Activated CD4-positive, alpha-beta T cell treated with anti-CD3 and anti-CD28 coated beads, Interleukin-2, amount 10 ng/mL, durations not matched to agents 7 days and 5 days (primary cell): ENCODE results near the gene DIAPH2. TPM values are rescaled to one million over a fixed set of nuclear protein-coding genes. Genes with fewer than 3 reads are reported as not detected.
A peak's percentile ranks its signal among the peaks of the same experiment; 100 is the strongest.
"Not testable (repeated sequence)": the region's sequence is repeated elsewhere in the genome, so short reads cannot be mapped to it uniquely, and the experiment has no call there.

Source experiments
- CTCF ChIA-PET: fragments of 350-600 bp; sonication (Branson Sonifier 250); formaldehyde crosslinking; loops from one replicate; lab custom pipeline; 2021; ENCODE audit warnings: antibody characterized with exemption; lab: Charles Lee
- POLR2A ChIA-PET: fragments of 350-600 bp; sonication (Branson Sonifier 250); formaldehyde crosslinking; loops from one replicate; lab custom pipeline; 2021; ENCODE audit warnings: antibody characterized with exemption; lab: Charles Lee
- DNase-seq: peaks from one replicate; pipeline ENCODE4 v3.0.0-alpha.2; 2020
- H3K27ac Mint-ChIP-seq: one replicate; pipeline ENCODE4 v1.8.0; 2021; ENCODE audit warnings: mild to moderate bottlenecking, moderate library complexity, mixed read lengths
- H3K27me3 Mint-ChIP-seq: one replicate; pipeline ENCODE4 v1.8.0; 2021; ENCODE audit warnings: mixed read lengths
- H3K36me3 Mint-ChIP-seq: one replicate; pipeline ENCODE4 v1.8.0; 2021; ENCODE audit warnings: low read depth, mixed read lengths
- H3K4me1 Mint-ChIP-seq: one replicate; pipeline ENCODE4 v1.8.0; 2021; ENCODE audit warnings: mixed read lengths
- H3K4me3 Mint-ChIP-seq: one replicate; pipeline ENCODE4 v1.8.0; 2021; ENCODE audit warnings: mild to moderate bottlenecking, moderate library complexity, mixed read lengths
- H3K9me3 Mint-ChIP-seq: one replicate; pipeline ENCODE4 v1.8.0; 2021; ENCODE audit warnings: mixed read lengths
- total RNA-seq, 2 experiments: library from RNA; stranded (reverse); gene quantifications; one replicate each; pipeline ENCODE4 v1.2.3, GENCODE V29; 2021

DIAPH2 gene
- total RNA-seq, 2 experiments from 2014 or later, result 15.4 to 18.3 TPM

- no peak overlapping the region for H3K4me3 Mint-ChIP-seq
- ChIA-PET CTCF (no interaction called here), POLR2A (no interaction called here)
- no peaks in the 10 kb centered on the region for H3K27me3 Mint-ChIP-seq
- no peak for DNase-seq
- H3K27ac Mint-ChIP-seq, result no peak overlapping the region
- H3K36me3 Mint-ChIP-seq, result peaks cover 7% of the 10 kb centered on the region
- peaks cover 6% of the 10 kb centered on the region for H3K9me3 Mint-ChIP-seq
- peaks cover 6% of the 10 kb centered on the region for H3K4me1 Mint-ChIP-seq
Observed at GRCh38 chrX:96722781-96723180, 38.1 kb downstream of the DIAPH2 start.

GRCh38 chrX:96729053-96729452 lies 44.4 kb downstream of the DIAPH2 start:
- CTCF ChIA-PET, result interaction anchor here (1.0 to 1.4 kb wide), 2 partner anchors 10 to 24 kb away, joined by 3 to 4 read pairs; no protein-coding TSS in a partner anchor
- no peaks in the 10 kb centered on the region for H3K27me3 Mint-ChIP-seq
- DNase-seq, result no peak
- no peaks in the 10 kb centered on the region for H3K36me3 Mint-ChIP-seq
- peaks cover 6% of the 10 kb centered on the region for H3K4me1 Mint-ChIP-seq
- no peak overlapping the region for H3K4me3 Mint-ChIP-seq
- H3K9me3 Mint-ChIP-seq, result no peaks in the 10 kb centered on the region
- no peak overlapping the region for H3K27ac Mint-ChIP-seq
- POLR2A ChIA-PET, result no interaction called here

DNA sequence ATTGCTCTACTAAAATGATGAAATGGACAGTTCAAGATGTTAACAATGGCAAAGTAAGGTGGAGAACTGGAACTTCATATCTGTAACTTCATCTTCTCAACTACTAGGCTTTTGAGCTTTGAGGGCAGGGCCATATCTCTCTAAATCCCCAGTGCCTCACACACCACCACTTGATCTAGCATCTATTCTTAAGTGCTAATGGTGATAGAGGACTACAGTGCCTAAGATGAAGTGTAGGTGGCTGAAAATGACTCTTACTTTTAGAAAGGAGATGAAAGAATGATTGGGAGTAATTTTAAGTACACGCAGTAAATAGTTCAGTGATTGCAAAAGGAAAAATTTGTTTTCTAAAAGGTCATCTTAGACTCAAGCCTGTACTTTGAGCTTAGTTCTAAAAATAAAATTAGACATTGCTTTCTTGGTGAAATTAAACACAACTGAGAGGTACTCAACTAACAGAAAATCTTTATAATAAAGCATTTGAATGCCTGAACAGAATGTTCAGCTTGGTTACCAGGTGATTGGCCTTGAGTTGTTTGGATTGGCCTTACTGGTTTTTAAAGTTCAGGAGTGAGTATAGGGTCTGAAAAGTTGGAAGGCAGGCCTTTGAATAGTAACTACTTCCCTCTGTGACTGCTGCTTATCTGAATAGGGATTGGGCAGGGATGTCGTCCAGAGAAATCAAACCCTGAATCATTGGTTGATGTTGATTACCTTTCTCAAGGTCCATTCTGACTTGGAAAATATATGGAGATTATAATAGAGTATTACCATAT lies 45.4 kb downstream of the DIAPH2 start:
- Mint-ChIP-seq H3K4me3 (no peak overlapping the region), H3K27me3 (no peaks in the 10 kb centered on the region), H3K4me1 (peaks cover 6% of the 10 kb centered on the region), H3K9me3 (no peaks in the 10 kb centered on the region), H3K36me3 (no peaks in the 10 kb centered on the region), H3K27ac (no peak overlapping the region)
- ChIA-PET CTCF (interaction anchor here (1.0 to 1.4 kb wide), 2 partner anchors 11 to 25 kb away, joined by 3 to 4 read pairs; no protein-coding TSS in a partner anchor), POLR2A (no interaction called here)
- no peak for DNase-seq

DNA sequence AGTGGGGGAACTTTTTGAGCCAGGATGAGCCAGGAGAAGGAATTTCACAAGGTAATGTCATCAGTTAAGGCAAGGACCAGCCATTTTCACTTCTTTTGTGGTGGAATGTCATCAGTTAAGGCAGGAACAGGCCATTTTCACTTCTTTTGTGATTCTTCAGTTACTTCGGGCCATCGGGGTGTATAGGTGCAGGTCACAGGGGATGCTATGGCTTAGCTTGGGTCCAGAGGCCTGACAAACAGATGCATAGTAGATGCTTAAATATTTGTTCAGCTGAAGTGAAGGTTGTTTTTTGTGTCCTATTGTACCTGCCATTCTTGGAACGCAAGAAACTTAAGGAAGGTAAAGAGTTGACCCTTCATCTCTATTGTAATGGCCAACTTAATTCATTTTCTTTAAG lies 46.4 kb downstream of the DIAPH2 start:
- DNase-seq, H3K36me3 Mint-ChIP-seq, H3K4me3 Mint-ChIP-seq, H3K27ac Mint-ChIP-seq, H3K27me3 Mint-ChIP-seq, H3K9me3 Mint-ChIP-seq, H3K4me1 Mint-ChIP-seq, POLR2A ChIA-PET, CTCF ChIA-PET: not testable (repeated sequence)

DNA sequence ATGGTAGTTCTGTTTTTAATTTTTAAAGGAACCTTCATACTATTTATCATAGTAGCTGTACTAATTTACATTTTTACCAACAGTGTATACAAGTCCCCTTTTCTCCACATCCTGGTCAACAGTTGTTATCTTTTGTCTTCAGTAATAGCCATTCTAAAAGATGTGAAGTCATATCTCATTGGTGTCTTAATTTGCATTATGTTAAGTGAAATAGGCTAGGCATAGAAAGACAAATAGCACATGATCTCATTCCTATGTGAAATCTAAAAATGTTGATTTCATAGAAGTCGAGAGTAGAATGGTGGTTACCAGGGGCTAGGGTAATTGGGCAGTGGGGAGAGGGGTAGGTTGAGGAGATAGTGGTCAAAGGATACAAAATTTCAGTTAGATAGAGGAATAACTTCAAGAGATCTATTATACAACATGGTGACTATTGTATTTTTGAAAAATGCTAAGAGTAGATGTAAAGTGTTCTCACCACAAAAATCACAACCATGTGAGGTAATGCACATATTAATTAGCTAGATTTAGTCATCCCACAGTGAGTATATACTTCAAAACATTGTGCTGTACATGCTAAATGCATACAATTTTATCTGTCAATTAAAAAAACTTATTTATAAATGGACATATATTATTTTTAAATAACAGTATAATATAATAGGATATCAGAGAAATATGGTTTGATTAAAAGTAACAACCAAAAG lies 58.9 kb downstream of the DIAPH2 start:
- ChIA-PET CTCF (no interaction called here), POLR2A (no interaction called here)
- Mint-ChIP-seq H3K27me3 (no peaks in the 10 kb centered on the region), H3K36me3 (peaks cover 3% of the 10 kb centered on the region), H3K27ac (no peak overlapping the region), H3K4me3 (no peak overlapping the region), H3K9me3 (no peaks in the 10 kb centered on the region), H3K4me1 (no peaks in the 10 kb centered on the region)
- no peak for DNase-seq

DNA sequence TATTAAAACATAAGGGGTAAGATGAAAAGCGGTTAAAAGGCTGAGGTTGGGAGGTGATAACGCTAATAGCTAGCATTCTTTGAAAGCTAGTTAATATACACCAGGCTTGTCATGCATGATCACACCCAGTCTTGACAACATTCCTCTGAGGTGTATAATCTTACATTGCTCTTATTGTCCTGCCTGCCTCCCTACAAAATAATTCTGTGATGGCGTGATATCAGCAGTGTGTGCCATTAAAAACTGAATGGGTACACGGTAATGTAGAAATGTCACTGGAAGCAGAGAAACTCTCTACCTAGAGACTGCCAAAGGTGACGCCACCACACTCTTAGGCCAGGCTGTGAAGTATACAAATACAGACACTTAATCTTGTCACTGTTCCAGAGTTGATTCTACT lies 68.1 kb downstream of the DIAPH2 start:
- Mint-ChIP-seq H3K4me3 (no peak overlapping the region), H3K4me1 (no peaks in the 10 kb centered on the region), H3K27ac (no peak overlapping the region), H3K36me3 (peaks cover 4% of the 10 kb centered on the region), H3K27me3 (no peaks in the 10 kb centered on the region), H3K9me3 (no peaks in the 10 kb centered on the region)
- ChIA-PET POLR2A (no interaction called here), CTCF (no interaction called here)
- no peak for DNase-seq

GRCh38 chrX:96753230-96753629 lies 68.6 kb downstream of the DIAPH2 start:
- no peaks in the 10 kb centered on the region for H3K27me3 Mint-ChIP-seq
- H3K9me3 Mint-ChIP-seq, result no peaks in the 10 kb centered on the region
- CTCF ChIA-PET, result no interaction called here
- no peak overlapping the region for H3K27ac Mint-ChIP-seq
- no peak for DNase-seq
- no peak overlapping the region for H3K4me3 Mint-ChIP-seq
- H3K36me3 Mint-ChIP-seq, result peaks cover 4% of the 10 kb centered on the region
- H3K4me1 Mint-ChIP-seq, result no peaks in the 10 kb centered on the region
- POLR2A ChIA-PET, result no interaction called here

DNA sequence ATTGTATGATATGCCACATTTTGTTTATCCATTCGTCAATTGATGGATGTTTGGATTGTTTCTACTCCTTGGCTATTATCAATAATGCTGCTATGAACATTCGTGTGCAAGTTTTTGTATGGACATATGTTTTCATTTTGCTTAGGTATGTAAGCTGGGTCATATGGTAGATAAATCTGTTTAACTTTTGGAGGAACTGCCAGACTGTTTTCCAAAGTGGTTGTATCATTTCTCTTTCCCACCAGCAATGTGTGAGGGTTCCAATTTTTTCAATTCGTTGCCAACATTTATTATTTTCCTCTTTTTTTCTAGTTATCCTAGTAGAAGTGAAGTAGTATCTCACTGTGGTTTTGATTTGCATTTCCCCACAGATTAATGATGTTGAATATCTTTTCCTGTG lies 71.8 kb downstream of the DIAPH2 start:
- DNase-seq, result no peak
- H3K36me3 Mint-ChIP-seq, result peaks cover 4% of the 10 kb centered on the region
- ChIA-PET POLR2A (no interaction called here), CTCF (no interaction called here)
- no peak overlapping the region for H3K4me3 Mint-ChIP-seq
- no peaks in the 10 kb centered on the region for H3K27me3 Mint-ChIP-seq
- no peak overlapping the region for H3K27ac Mint-ChIP-seq
- no peaks in the 10 kb centered on the region for H3K9me3 Mint-ChIP-seq
- no peaks in the 10 kb centered on the region for H3K4me1 Mint-ChIP-seq

GRCh38 chrX:96761566-96761965 lies 76.9 kb downstream of the DIAPH2 start:
- POLR2A ChIA-PET, result no interaction called here

DNA sequence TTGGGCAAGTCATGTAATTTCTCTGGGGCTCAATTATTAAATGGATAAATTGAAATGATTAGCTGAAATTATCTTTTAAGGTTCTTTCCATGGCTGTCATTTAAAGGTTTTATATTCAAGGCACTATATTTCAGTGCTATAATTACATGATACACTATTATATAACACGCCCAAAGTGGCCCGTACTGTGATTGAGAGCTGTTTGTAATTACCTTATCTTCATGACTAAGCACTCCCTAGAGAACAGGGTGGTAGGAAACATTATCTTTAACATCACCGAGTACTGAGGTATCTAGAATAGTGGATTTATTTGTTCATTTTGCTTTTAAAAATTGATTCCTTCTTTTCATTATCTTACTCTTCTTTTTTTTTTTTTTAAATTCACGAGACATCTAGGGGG lies 79.0 kb downstream of the DIAPH2 start:
- H3K27me3 Mint-ChIP-seq, result no peaks in the 10 kb centered on the region
- H3K4me1 Mint-ChIP-seq, result peaks cover 11% of the 10 kb centered on the region
- ChIA-PET CTCF (no interaction called here), POLR2A (no interaction called here)
- H3K27ac Mint-ChIP-seq, result no peak overlapping the region
- H3K4me3 Mint-ChIP-seq, result no peak overlapping the region
- no peaks in the 10 kb centered on the region for H3K36me3 Mint-ChIP-seq
- no peak for DNase-seq
- H3K9me3 Mint-ChIP-seq, result no peaks in the 10 kb centered on the region

More at GRCh38 chrX:96761566-96761965, 76.9 kb downstream of the DIAPH2 start:
- no peak overlapping the region for H3K27ac Mint-ChIP-seq
- no peaks in the 10 kb centered on the region for H3K27me3 Mint-ChIP-seq
- DNase-seq, result no peak
- no peaks in the 10 kb centered on the region for H3K36me3 Mint-ChIP-seq
- CTCF ChIA-PET, result no interaction called here
- H3K9me3 Mint-ChIP-seq, result no peaks in the 10 kb centered on the region
- H3K4me3 Mint-ChIP-seq, result no peak overlapping the region
- H3K4me1 Mint-ChIP-seq, result peaks cover 11% of the 10 kb centered on the region

GRCh38 chrX:96764864-96765263 lies 80.2 kb downstream of the DIAPH2 start:
- H3K27ac Mint-ChIP-seq, result peak overlapping the region; percentile 80
- ChIA-PET CTCF (no interaction called here), POLR2A (no interaction called here)
- H3K4me1 Mint-ChIP-seq, result peaks cover 11% of the 10 kb centered on the region
- H3K9me3 Mint-ChIP-seq, result no peaks in the 10 kb centered on the region
- no peaks in the 10 kb centered on the region for H3K27me3 Mint-ChIP-seq
- no peaks in the 10 kb centered on the region for H3K36me3 Mint-ChIP-seq
- DNase-seq, result no peak
- no peak overlapping the region for H3K4me3 Mint-ChIP-seq

DNA sequence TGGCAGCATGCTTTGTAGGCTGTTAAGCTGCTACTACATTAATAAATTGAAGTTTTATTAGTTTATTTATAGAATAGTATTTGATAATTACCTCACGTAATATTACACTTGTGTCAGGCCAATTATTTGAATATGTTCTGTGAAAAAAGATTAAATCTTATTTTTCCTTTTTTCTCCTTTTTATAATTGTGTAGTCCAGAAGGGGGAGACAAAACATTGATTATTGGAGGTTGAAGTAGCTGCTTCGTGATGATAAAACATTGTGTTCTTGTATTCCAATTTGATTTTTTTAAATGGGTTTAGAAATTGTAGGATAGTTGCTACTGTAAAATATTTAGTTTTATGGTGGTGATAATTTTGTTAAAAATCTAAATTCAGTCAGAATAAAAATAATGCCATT lies 85.7 kb downstream of the DIAPH2 start:
- CTCF ChIA-PET, result interaction anchor here (0.6 kb wide), 1 partner anchor 10 kb away, joined by 6 read pairs; no protein-coding TSS in a partner anchor
- no peak overlapping the region for H3K4me3 Mint-ChIP-seq

DNA sequence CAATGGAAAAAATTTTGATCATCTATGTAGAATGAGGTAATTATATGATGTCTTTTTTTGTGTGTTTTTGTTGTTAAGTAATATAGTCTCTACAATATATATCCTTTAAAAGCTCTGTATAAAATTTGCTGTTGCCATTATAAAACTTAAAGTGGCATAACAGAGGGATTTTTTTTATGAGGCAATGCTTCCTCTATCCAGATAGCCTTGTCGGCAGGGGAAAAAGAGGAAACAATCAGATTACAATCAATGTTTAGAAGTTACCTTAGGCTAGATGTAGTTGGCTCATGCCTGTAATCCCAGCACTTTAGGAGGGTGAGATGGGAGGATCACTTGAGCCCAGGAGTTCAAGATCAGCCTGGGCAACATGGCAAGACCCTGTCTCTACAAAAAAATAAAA lies 86.8 kb downstream of the DIAPH2 start:
- DNase-seq, result no peak
- H3K27ac Mint-ChIP-seq, result no peak overlapping the region
- H3K27me3 Mint-ChIP-seq, result no peaks in the 10 kb centered on the region
- no peaks in the 10 kb centered on the region for H3K9me3 Mint-ChIP-seq
- H3K36me3 Mint-ChIP-seq, result no peaks in the 10 kb centered on the region
- POLR2A ChIA-PET, result no interaction called here
- H3K4me3 Mint-ChIP-seq, result no peak overlapping the region
- no peaks in the 10 kb centered on the region for H3K4me1 Mint-ChIP-seq
- CTCF ChIA-PET, result no interaction called here

More for the DNA sequence above, 85.7 kb downstream of the DIAPH2 start:
- DNase-seq, result no peak
- POLR2A ChIA-PET, result no interaction called here
- Mint-ChIP-seq H3K27ac (no peak overlapping the region), H3K9me3 (no peaks in the 10 kb centered on the region), H3K27me3 (no peaks in the 10 kb centered on the region), H3K4me1 (no peaks in the 10 kb centered on the region), H3K36me3 (no peaks in the 10 kb centered on the region)
